HG03280 (cell line): ENCODE measurements around the gene QKI.
"Not testable (repeated sequence)": the region's sequence is repeated elsewhere in the genome, so short reads cannot be mapped to it uniquely, and the experiment has no call there.

Experiments used
- ATAC-seq: cut with Tn5 transposase; IDR thresholded peaks from one replicate; pipeline ENCODE4 v1.9.1; 2021; ENCODE audit warnings: mild to moderate bottlenecking, moderate library complexity; ENCODE audit not compliant: unreplicated experiment

QKI gene

GRCh38 chr6:163414117-163414945 is at the start of gene QKI:
Gene QKI, plus strand, starts transcription at chr6:163414718. Its CDS starts 476 bp downstream, at chr6:163415194.
- ATAC-seq = peak; percentile 36

- ATAC-seq = no peak
These were observed 48.2 kb upstream of the QKI start for GRCh38 chr6:163366288-163366687.

- no peak for ATAC-seq
These were observed 46.9 kb upstream of the QKI start for GRCh38 chr6:163367497-163368183.

- no peak for ATAC-seq
These were observed 45.4 kb upstream of the QKI start for GRCh38 chr6:163369141-163369540.

- ATAC-seq = no peak
These were observed 44.7 kb upstream of the QKI start for GRCh38 chr6:163369628-163370365.

GRCh38 chr6:163370464-163371117 is 43.9 kb upstream of the QKI start:
- no peak for ATAC-seq

- ATAC-seq = no peak
These were observed 43.4 kb upstream of the QKI start for GRCh38 chr6:163371129-163371528.

- ATAC-seq = no peak
These were observed 41.3 kb upstream of the QKI start for GRCh38 chr6:163373240-163373639.

GRCh38 chr6:163375361-163375760 is 39.2 kb upstream of the QKI start:
- ATAC-seq = no peak

- no peak for ATAC-seq
These were observed 38.3 kb upstream of the QKI start for GRCh38 chr6:163376187-163376586.

- no peak for ATAC-seq
These were observed 37.0 kb upstream of the QKI start for GRCh38 chr6:163377561-163377960.

GRCh38 chr6:163380216-163380615 is 34.3 kb upstream of the QKI start:
- ATAC-seq = no peak

GRCh38 chr6:163381118-163381756 is 33.3 kb upstream of the QKI start:
- ATAC-seq = no peak

GRCh38 chr6:163383396-163383795 is 31.1 kb upstream of the QKI start:
- ATAC-seq = not testable (repeated sequence)

- no peak for ATAC-seq
These were observed 30.6 kb upstream of the QKI start for GRCh38 chr6:163383912-163384311.

- no peak for ATAC-seq
These were observed 30.0 kb upstream of the QKI start for GRCh38 chr6:163384510-163384909.

- not testable (repeated sequence) for ATAC-seq
These were observed 29.0 kb upstream of the QKI start for GRCh38 chr6:163385503-163385902.

GRCh38 chr6:163386329-163386908 is 28.1 kb upstream of the QKI start:
- ATAC-seq = no peak

- no peak for ATAC-seq
These were observed 27.2 kb upstream of the QKI start for GRCh38 chr6:163387317-163387716.

- ATAC-seq = no peak
These were observed 25.2 kb upstream of the QKI start for GRCh38 chr6:163389354-163389753.
